Transverse colon (tissue), 4 donors: ENCODE results near the gene PIF1. TPM values are rescaled to one million over a fixed set of nuclear protein-coding genes. Genes with fewer than 3 reads are reported as not detected.

Source experiments
- DNase-seq: peaks from one replicate; pipeline ENCODE4 v3.0.0-alpha.2; 2019
- H3K27ac ChIP-seq, 4 donors: fragments of 200-600 bp; sonication (generic); 2 replicates each; pipeline ENCODE4 v1.5.1; 2016 to 2018; ENCODE audit warnings: inconsistent platforms in 4 of 4
- H3K27me3 ChIP-seq: fragments of 200-600 bp; sonication (generic); 2 replicates; pipeline ENCODE4 v1.5.1; 2017; ENCODE audit warnings: inconsistent platforms
- H3K36me3 ChIP-seq, 4 donors: fragments of 200-600 bp; sonication (generic); 2 replicates each; pipeline ENCODE4 v1.5.1; 2017 to 2019; ENCODE audit warnings: inconsistent platforms in 4 of 4
- H3K4me1 ChIP-seq, 4 donors: fragments of 200-600 bp; sonication (generic); 2 replicates each; pipeline ENCODE4 v1.5.1; 2017 to 2020; ENCODE audit warnings: inconsistent platforms in 4 of 4
- H3K4me3 ChIP-seq, 4 donors: fragments of 200-600 bp; sonication (generic); 1 replicate in 1 of 4; 2 replicates in 3 of 4; pipeline versions ENCODE4 v1.5.1 to v1.6.1; 2017 to 2019; ENCODE audit warnings: inconsistent platforms in 4 of 4
- H3K9me3 ChIP-seq, 2 donors: fragments of 200-600 bp; sonication (generic); 2 replicates each; pipeline ENCODE4 v1.5.1; 2017 to 2019; ENCODE audit warnings: inconsistent platforms in 2 of 2
- EP300 ChIP-seq: sonication (generic); formaldehyde crosslinking; IDR thresholded peaks from one replicate; pipeline ENCODE4 v1.6.1; 2017; ENCODE audit warnings: antibody characterized with exemption, low read depth
- POLR2A ChIP-seq: fragments of 450-650 bp; IDR thresholded peaks from one replicate; pipeline ENCODE4 v1.6.1; 2016; ENCODE audit warnings: antibody characterized with exemption, mild to moderate bottlenecking, moderate library complexity
- POLR2AphosphoS5 ChIP-seq, 3 donors: sonication (generic); formaldehyde crosslinking; IDR thresholded peaks; one replicate each; pipeline ENCODE4 v1.6.1; 2016; ENCODE audit warnings: antibody characterized with exemption in 3 of 3
- WGBS, 2 donors: methylation state at CpG; one replicate each; pipeline ENCODE4 v1.1.5; 2018; ENCODE audit warnings: low coverage in 1 of 2; 5-methylcytosine and 5-hydroxymethylcytosine counted together
- in situ Hi-C, 4 donors: fragments of 200-750 bp; cut with MboI; loops; one replicate each; pipeline versions ENCODE4 v1.15.0 to v1.15.1; 2017; ENCODE audit warnings: low sequenced_read_pairs in 3 of 4, low pct_ligation_motif_present in 1 of 4, low pct_unique_long_range_greater_than_20kb in 1 of 4
- intact Hi-C: fragments of 100-400 bp; cut with DNase I; formaldehyde crosslinking; loops from one replicate; pipeline ENCODE4 v1.15.1; 2023; ENCODE audit warnings: low total_unique reads
- total RNA-seq, 4 donors: library from RNA; depleted of rRNA; stranded (reverse); fragments of >200 nt; gene quantifications; one replicate each; pipeline ENCODE4 v1.1.0, GENCODE V29; 2016
- TF ChIP-seq, protein P1 (sequence below), 5 experiments: fragments of 200-600 bp in 3 of 5; fragments of 450-650 bp in 2 of 5; sonication (generic) in 3 of 5; IDR thresholded peaks; 1 replicate in 2 of 5; 2 replicates in 3 of 5; pipeline ENCODE4 v1.5.1; 2016 to 2017; ENCODE audit warnings: antibody characterized with exemption in 5 of 5, inconsistent platforms in 3 of 5, mild to moderate bottlenecking in 2 of 5, moderate library complexity in 1 of 5

Gene PIF1
- total RNA-seq, 4 donors from 2014 or later, result 1.1 to 49.8 (median 2.3) TPM

DNA sequence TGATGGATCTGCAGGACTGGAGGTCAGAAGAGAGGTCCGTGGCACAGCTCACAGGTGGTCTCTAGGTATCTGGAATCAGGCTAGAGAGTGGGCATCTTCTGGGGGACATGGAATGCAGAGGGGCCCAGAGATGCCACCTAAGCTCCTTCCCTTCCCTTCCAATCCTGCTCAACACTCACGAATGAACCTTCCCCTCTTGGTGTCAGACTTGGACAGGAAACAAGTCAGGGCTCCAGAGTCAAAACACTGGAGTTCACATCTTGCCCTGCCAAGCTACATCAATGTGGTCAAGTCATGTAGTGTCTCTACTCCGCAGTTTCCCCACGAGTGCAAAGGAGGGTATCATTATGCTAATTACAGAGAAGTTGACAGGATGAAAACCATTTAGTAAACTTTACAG lies 34.0 kb downstream of the PIF1 start:
- no peak for DNase-seq
- in situ Hi-C loops (no loop called here), intact Hi-C loops (no loop called here)
- no peaks in the 10 kb centered on the region for H3K4me1 ChIP-seq
- 6 to 51% methylated on average over 2 to 4 of the region's 4 CpGs for WGBS, 2 donors
- H3K9me3 ChIP-seq, result no peaks in the 10 kb centered on the region
- TF ChIP-seq POLR2A (no peak), POLR2AphosphoS5 (IDR thresholded peaks at IDR 0.05) (no peak), EP300 (no peak)
- TF ChIP-seq, protein P1, sequence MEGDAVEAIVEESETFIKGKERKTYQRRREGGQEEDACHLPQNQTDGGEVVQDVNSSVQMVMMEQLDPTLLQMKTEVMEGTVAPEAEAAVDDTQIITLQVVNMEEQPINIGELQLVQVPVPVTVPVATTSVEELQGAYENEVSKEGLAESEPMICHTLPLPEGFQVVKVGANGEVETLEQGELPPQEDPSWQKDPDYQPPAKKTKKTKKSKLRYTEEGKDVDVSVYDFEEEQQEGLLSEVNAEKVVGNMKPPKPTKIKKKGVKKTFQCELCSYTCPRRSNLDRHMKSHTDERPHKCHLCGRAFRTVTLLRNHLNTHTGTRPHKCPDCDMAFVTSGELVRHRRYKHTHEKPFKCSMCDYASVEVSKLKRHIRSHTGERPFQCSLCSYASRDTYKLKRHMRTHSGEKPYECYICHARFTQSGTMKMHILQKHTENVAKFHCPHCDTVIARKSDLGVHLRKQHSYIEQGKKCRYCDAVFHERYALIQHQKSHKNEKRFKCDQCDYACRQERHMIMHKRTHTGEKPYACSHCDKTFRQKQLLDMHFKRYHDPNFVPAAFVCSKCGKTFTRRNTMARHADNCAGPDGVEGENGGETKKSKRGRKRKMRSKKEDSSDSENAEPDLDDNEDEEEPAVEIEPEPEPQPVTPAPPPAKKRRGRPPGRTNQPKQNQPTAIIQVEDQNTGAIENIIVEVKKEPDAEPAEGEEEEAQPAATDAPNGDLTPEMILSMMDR (IDR thresholded peaks at IDR 0.05), result no peak
- H3K36me3 ChIP-seq, result no peaks in the 10 kb centered on the region
- no peaks in the 10 kb centered on the region for H3K27me3 ChIP-seq
- H3K4me3 ChIP-seq, result no peak overlapping the region
- no peak overlapping the region for H3K27ac ChIP-seq

- Histone ChIP-seq H3K9me3 (no peaks in the 10 kb centered on the region), H3K36me3 (no peaks in the 10 kb centered on the region), H3K4me1 (no peaks in the 10 kb centered on the region), H3K27me3 (no peaks in the 10 kb centered on the region), H3K4me3 (no peak overlapping the region), H3K27ac (no peak overlapping the region)
- intact Hi-C loops, result no loop called here
- in situ Hi-C loops, result no loop called here
- TF ChIP-seq, protein P1 (IDR thresholded peaks at IDR 0.05), result no peak
- TF ChIP-seq POLR2A (no peak), EP300 (no peak), POLR2AphosphoS5 (IDR thresholded peaks at IDR 0.05) (no peak)
- WGBS, 2 donors, result 84 to 96% methylated on average over 3 to 4 of the region's 4 CpGs
- DNase-seq, result no peak
These were observed 41.7 kb downstream of the PIF1 start for GRCh38 chr15:64783796-64784195.

DNA sequence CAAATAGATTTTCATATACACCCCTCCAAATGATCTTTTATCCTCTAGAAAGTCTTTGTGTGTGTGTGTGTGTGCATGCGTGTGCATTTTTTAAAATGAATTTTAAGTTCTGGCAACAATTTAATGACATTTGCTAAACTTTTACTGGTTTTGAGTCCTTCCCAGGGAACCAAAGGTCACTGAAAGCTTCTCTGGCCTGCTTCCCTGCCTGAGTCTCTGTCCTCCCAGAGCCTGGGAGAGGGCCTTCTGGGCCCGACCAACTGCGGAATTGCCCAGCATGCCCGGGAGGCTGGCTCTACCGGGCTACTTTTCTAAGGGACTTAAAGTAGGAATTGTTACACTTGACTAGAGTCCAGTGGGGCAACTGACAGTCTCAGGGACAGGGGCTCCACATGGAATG lies 42.7 kb downstream of the PIF1 start:
- Histone ChIP-seq H3K27me3 (peaks cover 4% of the 10 kb centered on the region), H3K27ac (no peak overlapping the region), H3K9me3 (no peaks in the 10 kb centered on the region), H3K36me3 (no peaks in the 10 kb centered on the region), H3K4me1 (no peaks in the 10 kb centered on the region), H3K4me3 (no peak overlapping the region)
- intact Hi-C loops (no loop called here), in situ Hi-C loops (no loop called here)
- WGBS, 2 donors, result 76 to 85% methylated on average over 5 of the region's 5 CpGs
- DNase-seq, result no peak
- TF ChIP-seq, protein P1 (IDR thresholded peaks at IDR 0.05), result no peak
- TF ChIP-seq POLR2A, result no peak
- no peak for TF ChIP-seq POLR2AphosphoS5 (IDR thresholded peaks at IDR 0.05)
- no peak for TF ChIP-seq EP300

- DNase-seq, result no peak
- intact Hi-C loops, result no loop called here
These were observed 44.1 kb downstream of the PIF1 start for GRCh38 chr15:64781299-64781698.

More at GRCh38 chr15:64781299-64781698, 44.1 kb downstream of the PIF1 start:
- Histone ChIP-seq H3K9me3 (no peaks in the 10 kb centered on the region), H3K4me1 (peaks cover 0 to 2% (median under 1%) of the 10 kb centered on the region in 4 donors), H3K27ac (no peak overlapping the region), H3K27me3 (peaks cover 10% of the 10 kb centered on the region), H3K4me3 (no peak overlapping the region), H3K36me3 (no peaks in the 10 kb centered on the region)
- TF ChIP-seq, protein P1 (IDR thresholded peaks at IDR 0.05), result no peak
- TF ChIP-seq POLR2A (no peak), EP300 (no peak), POLR2AphosphoS5 (IDR thresholded peaks at IDR 0.05) (no peak)
- 74 to 100% methylated on average over 1 to 6 of the region's 6 CpGs for WGBS, 2 donors
- in situ Hi-C loops, result no loop called here
